Stimulated activated naive CD8-positive, alpha-beta T cell treated with anti-CD3 and anti-CD28 coated beads, Interleukin-15, Interleukin-2, amounts not matched to agents 100 U/mL and 50 U/mL, for 24 hours (primary cell): ENCODE results near the gene POU2F2.

ENCODE experiments used
- ATAC-seq: fragments of 150-1000 bp; cut with Tn5 transposase; one replicate; pipeline ENCODE4 v1.10.0; 2021
- DNase-seq: peaks from one replicate; pipeline ENCODE4 v3.0.0; 2021

POU2F2 gene

DNA sequence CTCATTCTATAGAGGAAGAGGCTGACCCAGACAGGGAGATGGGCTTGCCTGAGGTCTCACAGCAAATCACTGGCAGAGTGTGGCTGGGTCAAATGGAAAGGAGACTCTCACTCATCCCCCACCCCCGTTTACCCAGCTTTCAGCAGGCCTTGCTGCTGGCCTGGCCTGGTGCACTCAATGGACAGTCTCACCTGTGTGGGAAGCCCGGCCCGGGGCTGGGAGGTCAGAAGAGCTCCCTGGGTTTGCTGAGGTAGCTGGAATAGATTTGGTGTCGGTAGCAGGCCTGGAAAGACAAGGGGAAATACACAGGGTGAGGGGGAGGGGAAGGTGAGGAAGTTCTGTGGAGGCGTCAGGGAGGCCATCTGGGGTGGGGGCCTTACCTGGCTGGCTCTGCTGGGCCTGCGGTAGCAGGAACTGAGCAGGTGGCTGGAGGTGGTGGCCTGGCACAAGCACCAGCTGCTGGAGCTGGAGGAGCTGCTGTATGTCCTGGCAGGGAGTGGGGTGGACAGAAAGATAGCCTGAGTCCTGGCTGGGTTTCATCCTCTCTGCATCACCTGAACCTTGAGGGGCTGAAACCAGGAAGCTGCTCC lies 32.8 kb downstream of the POU2F2 start:
- no peak for ATAC-seq
- no peak for DNase-seq

DNA sequence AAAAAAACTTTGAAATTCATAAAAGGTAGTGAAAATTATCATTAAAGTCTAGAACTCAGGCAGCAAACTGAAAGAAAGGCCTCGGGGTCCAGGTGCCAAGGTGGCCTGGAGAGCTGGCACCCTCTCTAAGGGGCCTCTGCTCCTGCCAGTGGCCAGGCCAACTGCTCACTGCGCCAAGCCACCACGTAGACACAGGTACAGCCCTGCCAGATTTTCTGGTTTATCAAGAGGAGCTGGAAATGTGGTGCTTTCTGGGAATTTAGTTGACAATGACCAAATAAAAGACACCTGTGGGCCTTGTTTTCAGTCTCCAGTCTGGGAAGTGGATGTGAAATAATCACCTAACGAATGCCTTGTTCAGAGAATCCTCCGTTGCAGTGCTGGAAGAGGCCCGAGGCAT lies 33.5 kb downstream of the POU2F2 start:
- DNase-seq, result no peak
- no peak for ATAC-seq

DNA sequence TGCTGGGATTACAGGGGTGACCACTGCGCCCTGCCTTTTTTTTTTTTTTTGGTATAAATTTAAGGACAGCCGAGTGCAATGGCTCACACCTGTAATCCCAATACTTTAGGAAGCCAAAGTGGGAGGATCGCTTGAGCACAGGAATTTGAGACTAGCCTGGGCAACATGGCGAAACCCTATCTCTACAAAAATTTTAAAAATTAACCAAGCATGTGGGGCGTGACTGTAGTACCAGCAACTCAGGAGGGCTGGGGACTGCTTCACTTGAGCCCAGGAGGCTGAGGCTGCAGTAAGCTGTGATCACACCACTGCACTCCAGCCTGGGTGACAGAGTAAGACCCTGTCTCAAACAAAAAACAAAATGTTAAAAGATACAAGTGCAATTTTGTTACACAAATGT lies 34.8 kb downstream of the POU2F2 start:
- DNase-seq (no peak), ATAC-seq (no peak)

DNA sequence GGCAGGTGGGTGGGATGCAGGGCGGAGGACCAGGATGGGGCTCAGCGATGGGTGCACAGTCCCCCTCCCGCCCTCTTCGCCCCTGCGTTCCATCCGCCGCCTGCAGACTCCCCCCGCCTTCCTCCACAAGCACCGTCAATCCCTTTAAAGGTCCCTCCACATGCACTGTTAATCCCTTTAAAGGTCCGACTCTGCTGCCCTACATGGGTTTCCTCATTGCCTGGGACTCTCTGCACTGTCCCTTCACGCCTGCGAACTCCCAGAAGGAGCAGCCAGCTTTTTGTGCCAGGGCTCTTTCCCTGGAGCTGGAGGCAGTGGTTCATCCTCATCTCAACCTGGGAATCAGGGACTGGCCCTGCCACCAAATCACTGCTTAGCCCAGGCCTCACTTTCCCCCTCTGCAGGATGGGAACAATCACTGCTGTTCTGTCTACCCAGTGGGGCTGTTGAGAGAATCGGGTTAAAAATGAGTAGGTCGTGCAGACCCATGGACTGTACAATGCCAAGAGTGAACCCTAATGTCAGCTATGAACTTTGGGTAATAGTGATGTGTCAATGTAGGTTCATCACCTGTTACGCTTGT lies 35.9 kb downstream of the POU2F2 start:
- no peak for ATAC-seq
- no peak for DNase-seq

DNA sequence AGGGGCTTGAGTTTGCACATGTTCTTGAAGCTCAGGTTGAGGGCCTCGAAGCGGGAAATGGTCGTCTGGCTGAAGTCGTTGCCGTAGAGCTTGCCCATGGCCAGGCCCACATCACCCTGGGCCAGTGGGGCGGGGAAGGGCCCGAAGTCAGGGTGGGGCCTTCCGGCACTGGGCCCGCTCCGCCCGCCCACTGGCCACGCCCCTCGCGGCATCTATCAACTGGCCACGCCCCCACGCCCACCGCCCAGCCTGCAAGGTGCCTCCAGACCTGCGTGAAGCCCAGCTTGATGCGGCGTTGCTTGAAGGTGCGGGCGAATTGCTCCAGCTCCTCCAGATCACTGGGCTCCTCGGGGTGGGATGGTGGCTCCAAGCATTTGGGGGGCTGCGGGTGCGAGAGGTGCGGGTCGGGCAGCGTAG lies 36.4 kb downstream of the POU2F2 start:
- no peak for DNase-seq
- ATAC-seq, result no peak

DNA sequence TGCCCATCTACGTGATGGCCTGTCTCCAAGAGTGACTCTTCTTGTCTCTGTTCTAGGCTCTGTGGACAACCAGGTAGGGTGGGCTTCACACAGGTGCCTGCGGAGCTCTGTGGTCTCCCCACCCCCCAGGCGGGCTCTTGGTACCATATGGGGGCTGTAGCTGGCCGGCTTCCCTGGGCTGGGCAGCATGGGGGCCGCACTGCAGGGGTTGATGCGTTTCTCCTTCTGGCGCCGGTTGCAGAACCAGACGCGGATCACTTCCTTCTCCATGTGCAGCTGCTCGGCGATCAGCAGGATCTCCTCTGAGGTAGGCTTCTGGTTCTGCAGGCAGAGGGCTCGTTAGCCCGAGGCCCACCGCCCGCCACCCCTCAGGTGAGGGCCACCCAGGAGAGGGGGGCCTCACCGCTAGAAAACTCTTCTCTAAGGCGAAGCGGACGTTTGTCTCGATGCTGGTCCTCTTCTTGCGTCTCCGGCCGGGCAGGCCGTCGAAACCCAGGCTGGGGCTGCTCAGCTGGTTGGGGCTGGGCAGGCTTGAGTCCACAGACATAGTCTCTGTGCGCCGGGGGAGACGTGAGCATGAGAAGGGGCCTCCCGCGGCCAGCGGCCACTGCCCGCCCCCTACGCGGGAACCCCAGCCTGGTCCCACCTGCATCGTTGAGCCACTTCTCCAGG lies 37.0 kb downstream of the POU2F2 start:
- ATAC-seq (no peak), DNase-seq (no peak)

DNA sequence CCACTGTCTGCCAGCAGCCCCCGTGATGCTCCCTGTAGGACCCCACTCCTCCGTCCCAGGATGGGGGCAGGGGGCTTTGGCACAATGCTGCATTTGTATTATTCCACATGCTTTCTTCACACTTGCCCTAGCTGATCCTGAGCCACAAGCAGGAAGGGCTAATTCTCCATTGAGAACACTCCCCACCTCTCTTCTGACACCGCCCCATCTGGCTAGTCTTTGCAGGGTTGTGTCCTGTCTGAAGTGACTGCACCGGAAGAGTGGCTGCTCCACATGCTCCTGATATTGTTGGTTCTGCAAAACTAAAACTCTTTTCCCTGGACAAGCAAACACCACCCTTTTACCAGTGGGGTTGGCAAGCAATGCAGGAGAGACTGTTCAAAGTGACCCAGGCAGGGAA lies 38.3 kb downstream of the POU2F2 start:
- DNase-seq (no peak), ATAC-seq (no peak)

DNA sequence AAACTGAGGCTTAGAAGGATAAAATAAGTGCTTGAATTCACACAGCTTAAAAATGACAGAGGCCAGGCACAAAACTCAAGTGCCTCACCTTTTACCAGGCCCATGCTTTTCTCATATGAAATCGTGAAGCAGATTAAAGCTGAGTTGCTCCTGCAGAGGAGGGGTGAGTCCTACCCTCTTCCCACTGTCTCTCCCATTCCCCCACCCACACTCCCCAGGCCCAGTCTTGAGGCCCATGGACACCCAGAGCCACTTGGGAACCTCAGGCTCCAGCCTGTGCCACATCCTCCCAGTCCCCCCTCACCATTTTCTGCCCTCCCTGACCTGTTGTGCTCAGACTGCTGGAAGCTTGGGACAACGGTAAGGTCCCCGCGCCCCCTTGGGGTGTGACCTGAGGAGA lies 38.7 kb downstream of the POU2F2 start:
- ATAC-seq (no peak), DNase-seq (no peak)

DNA sequence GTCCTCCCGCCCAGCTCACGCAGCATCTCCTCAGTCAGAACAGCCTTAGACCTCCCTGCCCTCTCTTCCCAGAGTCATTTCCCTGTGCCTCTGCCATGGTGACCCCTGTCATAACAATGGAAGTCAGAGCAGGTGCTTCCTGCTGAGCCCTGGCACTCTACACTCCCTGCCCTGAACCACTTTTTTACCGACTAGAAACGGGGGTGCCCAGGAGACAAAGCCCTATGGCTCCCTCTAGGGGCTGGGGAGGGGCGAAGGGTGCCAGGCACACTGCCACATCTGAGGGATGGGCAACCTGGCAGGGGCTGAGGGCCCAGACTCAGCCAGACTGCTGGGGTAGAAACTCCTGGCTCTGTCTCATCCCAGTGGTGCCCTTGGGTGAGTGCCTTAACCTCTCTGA lies 39.9 kb downstream of the POU2F2 start:
- ATAC-seq, result peak; percentile 32
- peak; percentile 51 for DNase-seq

DNA sequence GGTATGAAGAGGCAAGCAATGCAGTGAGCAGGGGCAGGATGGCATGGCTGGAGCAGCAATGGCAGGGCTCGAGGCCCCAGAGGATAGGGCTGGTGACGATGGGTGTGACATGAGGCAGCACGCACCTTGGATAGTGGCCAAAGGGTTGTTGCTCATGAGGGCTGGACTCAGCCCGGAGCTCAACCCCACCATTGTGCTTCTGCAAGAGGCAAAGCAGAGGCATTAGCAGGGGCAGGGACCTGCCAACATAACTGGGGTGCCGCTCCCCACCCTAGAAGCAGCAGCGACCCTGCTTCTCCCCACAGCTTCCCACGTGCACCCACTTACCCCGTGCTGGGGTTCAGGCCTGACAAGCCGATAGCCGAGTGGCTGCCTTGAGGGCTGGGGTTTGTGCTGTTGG lies 40.5 kb downstream of the POU2F2 start:
- DNase-seq (no peak), ATAC-seq (no peak)

DNA sequence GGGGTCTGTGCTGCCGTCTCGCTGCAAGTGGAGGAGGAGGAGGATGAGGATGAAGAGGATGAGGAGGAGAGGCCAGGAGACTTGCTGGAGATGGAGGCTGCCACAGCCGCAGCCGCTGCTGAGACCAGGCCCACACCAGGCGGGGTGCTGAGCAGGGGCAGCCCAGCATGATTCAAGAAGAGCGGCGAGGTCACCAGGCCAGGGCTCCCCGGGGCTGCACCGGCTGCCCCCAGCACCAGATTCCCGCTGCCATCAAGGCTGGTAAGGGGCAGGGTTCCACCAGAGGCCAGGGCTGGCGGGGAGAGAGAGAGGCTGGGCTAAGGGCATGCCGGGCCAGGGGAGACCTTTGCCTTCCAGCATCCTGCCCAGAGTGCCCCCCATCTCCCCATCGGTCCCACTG lies 40.9 kb downstream of the POU2F2 start:
- DNase-seq, result no peak
- ATAC-seq, result no peak

DNA sequence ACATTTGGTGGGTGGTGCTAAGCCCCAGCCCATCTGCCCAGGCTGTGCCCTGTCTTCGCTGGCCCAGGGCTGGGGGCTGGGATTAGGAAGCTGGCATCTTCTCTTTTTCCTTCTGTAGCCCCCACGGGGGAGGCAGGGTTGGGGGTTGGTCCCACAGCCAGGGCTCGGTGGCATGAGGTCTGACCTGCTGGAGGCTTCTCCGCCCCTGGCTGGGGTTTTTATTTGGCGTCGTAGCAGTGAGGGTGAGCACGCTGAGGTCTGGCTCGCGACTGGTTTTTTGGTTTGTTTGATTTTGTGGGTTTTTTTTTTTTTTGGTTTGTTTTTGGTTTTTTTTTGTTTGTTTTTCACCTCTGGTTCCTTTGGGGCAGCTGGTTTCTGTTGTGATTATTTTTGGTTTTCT lies 41.6 kb downstream of the POU2F2 start:
- no peak for ATAC-seq
- DNase-seq, result no peak

DNA sequence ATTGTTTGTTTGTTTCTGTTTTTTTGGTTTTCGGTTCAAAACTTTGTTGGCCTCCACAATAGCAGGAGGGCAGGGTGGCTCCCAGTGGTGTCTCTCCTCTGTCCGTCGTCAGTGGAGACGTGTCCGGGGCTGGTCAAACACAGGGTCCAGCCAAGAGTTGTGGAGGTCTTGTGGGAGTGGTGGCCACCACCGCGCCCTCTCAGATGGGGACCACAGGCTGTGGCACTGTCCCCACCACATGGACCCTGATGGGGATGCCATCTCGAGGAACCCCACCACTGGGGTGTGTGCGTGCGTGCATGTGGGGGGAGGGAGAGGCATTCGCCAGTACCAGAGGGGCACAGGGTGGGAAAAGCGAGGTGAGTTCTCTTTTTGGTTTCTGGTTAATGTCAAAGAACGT lies 42.5 kb downstream of the POU2F2 start:
- DNase-seq, result no peak
- ATAC-seq, result no peak

DNA sequence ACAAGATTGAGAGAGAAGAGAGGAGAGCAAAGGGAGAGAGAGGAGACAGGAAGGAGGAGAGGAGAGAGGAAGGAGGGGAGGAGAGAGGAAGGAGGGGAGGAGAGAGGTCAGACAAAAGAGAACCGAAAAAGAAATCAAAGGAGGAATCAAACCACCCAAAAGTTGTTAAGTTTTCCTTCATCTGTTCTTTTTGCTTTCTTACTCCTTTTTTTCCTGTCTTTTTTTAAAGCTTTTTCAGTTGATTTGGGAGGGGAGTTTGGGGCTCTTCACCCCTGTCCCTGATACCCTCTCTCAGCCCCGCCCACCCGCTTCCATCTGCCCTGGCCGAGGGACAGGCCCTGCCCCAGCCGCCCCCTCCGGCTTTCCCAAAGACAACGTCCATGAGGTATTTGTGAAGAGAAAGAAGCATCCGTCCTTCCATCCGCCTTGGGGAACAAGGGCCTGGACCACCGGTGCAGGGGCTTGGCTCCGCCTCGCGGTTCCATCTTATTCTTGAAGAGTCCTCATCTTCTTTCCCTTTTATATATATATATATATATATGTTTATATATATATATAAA lies 43.0 kb downstream of the POU2F2 start:
- ATAC-seq (no peak), DNase-seq (no peak)

DNA sequence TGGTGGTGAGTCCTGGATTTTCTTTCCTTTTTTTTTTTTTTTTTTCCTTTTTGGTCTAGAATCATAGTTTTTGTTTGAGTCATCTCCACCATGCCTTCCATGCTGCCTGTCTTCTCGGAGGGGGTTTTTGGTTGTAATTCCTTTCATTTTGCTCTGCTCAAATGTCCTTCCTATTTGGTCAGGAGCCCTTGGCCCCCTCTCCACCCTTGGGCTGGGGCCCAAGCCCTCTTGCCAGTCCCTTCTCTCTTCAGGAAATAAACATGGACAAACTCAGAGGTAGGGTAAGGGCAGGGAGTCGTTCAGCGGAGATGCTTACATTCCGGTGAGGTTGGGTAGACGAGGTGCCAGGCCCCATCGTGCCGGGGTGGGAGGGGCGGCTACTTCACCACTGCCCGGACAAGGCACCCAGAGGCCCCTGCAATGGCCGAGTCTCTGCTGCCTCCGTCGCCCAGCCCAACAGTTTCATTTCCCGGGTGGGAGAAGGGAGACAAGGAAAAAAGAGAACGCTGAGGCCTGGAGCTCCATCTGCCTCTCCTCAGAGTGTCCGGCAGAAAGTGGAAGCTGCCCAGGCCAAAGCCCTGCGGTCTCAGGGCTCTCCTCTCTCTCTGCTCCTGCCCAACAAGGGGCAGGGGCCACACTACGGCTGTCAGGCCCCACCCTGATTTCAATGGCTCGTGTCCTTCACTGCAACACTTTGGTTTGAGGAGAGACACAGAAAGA lies 43.6 kb downstream of the POU2F2 start:
- DNase-seq, result no peak
- no peak for ATAC-seq

DNA sequence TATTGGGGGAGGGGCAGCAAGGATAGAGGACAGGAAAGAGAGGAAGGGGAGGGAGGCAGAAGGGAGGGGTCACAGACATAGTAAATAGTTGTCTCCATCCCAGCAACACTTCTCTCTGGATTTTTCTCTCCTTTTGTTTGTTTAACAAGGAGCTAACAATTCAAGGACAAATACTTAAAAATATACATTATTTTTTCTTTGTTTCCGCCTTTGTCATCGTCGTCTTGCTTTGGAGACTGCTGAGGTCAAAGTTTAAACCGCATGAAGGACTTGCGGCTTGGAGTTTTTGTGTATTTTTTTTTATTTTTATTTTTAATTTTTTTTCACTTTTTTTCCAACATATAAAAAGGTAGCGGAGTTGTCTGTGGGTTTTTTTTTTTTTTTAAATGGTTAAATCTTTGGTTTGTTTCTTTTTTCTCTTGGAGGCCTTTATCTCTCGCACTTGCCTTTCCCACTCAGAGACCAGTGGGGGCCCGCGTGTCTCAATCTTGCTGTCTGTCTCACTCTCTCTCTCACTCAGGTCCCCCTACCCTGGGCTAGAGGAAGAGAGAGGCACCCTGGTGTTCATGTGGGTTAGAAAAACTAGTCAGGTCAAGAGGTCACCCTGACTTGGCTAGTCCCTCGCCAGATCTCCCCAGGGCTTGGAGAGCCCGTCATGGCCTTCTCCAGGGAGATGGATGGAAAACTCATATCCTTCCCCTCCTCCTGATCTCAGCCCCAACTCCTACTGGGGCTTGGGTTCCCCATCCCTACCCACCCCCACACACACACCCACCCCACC lies 45.3 kb downstream of the POU2F2 start:
- ATAC-seq, result no peak
- DNase-seq, result no peak

DNA sequence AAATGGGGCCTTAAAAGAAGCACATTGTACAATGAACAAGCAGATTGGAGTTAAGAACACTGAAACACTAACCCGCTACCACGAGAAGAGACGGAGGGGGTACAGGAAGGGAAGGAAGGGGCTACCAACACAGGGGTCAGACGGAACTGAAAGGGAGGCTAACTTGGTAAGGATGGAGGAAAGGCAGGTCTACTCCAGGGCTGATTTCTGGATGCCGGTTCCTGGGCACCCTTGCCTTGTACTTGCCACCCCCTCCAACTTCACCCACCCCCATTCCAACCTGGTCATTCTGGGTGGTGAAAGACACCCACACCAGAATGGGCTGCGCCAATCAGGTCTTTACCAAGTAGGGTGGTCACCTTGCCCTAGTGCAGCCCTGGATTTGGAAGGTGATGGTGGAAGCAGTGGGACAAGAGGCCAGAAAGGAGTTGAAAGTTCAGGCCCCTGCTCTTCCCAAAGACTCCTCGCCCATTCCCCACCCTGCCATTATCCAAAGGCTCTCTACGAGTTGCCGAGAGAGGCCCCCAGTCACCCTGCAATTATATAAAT lies 46.0 kb downstream of the POU2F2 start:
- DNase-seq, result no peak
- ATAC-seq, result no peak

DNA sequence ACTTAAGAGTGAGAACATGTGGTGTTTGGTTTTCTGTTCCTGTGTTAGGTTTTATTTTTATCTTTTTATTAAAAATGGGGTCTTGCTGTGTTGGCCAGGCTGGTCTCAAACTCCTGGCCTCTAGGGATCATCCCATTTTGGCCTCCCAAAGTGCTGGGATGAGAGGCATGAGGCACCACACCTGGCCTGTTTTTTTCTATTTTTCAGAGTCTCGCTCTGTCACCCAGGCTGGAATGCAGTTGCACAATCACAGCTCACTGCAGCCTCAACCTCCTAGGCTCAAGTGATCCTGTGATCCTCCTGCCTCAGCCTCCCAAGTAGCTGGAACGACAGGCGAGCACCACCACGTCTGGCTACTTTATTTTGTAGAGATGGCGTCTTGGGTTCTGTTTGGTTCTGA lies 48.7 kb downstream of the POU2F2 start:
- ATAC-seq, result no peak
- DNase-seq, result no peak

DNA sequence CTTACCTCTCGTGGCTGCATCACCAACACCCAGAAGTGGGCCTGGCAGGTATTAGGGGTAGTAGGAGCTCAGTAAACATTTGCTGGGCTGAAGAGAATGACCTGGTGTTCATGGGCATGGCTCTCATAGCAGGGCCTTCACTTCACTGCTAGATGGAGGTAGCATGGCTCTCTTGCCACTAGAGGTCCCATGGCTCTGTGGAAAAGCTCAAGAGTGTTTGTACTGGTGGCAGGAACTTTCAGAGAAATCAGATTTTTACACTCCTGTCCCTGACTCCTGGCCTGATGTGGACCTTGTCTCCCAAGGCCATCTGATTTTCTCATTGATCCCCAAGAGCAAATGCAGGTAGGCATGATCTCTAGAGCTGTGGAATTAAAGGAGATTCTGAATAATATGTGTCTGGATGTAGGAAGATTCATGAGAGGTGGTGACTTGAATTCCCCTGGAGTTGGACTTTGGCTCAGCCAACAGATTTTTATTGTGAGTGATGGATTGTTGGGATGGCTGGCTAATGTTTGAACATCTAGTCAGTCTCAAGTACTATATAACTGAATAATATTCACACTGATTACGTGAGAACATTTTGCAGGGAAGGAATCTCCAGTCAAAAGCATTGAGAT lies 50.6 kb downstream of the POU2F2 start:
- no peak for DNase-seq
- ATAC-seq, result no peak

DNA sequence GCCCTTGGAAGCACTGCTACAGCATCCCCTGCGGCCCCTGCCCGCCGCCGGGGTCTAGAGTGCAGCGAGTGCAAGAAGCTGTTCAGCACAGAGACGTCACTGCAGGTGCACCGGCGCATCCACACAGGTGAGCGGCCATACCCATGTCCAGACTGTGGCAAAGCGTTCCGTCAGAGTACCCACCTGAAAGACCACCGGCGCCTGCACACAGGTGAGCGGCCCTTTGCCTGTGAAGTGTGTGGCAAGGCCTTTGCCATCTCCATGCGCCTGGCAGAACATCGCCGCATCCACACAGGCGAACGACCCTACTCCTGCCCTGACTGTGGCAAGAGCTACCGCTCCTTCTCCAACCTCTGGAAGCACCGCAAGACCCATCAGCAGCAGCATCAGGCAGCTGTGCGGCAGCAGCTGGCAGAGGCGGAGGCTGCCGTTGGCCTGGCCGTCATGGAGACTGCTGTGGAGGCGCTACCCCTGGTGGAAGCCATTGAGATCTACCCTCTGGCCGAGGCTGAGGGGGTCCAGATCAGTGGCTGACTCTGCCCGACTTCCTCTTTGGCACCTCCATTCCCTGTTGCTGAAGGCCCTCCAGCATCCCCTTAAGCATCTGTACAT lies 51.4 kb downstream of the POU2F2 start:
- no peak for ATAC-seq
- no peak for DNase-seq
